ENCODE results near the gene MRPL28.
"Not testable (repeated sequence)": the region's sequence is repeated elsewhere in the genome, so short reads cannot be mapped to it uniquely, and the experiment has no call there.

MRPL28 gene

DNA sequence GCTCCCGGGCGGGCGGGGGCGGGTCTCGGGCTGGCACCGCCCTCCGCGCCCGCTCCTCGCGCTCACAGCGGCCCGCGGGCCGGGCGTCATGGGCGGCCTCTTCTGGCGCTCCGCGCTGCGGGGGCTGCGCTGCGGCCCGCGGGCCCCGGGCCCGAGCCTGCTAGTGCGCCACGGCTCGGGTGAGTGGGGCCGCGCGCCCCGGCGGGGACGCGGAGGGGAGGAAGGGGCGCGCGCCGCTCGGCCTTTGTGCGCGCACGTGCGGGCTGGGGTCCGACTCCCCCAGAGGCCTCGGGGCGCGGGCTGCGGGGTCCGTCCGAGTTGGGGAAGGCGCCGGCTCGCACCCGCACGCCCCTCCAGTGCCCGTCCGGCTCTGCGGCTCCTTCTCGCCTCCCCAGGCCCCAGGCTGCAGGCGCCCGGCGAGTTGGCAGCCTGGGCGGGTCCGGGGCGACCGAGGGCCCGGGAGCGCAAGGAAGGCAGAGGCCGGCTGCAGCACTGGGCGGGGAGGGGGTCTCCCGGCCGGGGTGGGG lies 26.9 kb upstream of the MRPL28 start, which contains the start of gene NME4:
TSS of gene NME4 (plus strand) at position 65 of the 527 bp plus-strand sequence. CDS start at position 89, 24 bp downstream.
- no peak for TF ChIP-seq CTCF (IDR thresholded peaks at IDR 0.05; ENCODE audit: insufficient read depth, missing control alignments)
- FAIRE-seq = no peak
- DNase-seq (ENCODE audit: insufficient read length, low spot score) = no peak

GRCh38 chr16:396605-397004 lies 26.3 kb upstream of the MRPL28 start:
- DNase-seq (ENCODE audit: insufficient read length, low spot score) = peak; percentile 70
- FAIRE-seq = no peak

DNA sequence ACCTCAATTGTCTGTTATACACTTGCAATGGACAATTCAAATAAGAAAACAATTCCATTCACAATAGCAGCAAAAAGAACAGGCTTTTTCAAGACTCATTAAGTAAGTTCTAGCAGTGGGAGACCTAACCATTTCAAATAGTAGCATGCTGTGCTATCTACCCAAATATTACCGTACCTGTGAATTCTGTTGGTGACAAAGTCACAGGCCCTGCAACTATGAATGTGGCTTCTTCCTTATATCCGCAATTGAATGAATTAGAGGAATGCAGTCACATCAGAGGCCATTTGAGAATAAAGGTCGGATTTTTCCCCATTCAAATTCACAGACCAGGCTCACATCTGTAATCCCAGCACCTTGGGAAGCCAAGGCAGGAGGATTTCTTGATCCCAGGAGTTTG lies 25.9 kb upstream of the MRPL28 start:
- no peak for FAIRE-seq
- DNase-seq (ENCODE audit: insufficient read length, low spot score) = no peak
- TF ChIP-seq CTCF (IDR thresholded peaks at IDR 0.05; ENCODE audit: insufficient read depth, missing control alignments) = no peak

More at GRCh38 chr16:396605-397004, 26.3 kb upstream of the MRPL28 start:
- no peak for TF ChIP-seq CTCF (IDR thresholded peaks at IDR 0.05; ENCODE audit: insufficient read depth, missing control alignments)

DNA sequence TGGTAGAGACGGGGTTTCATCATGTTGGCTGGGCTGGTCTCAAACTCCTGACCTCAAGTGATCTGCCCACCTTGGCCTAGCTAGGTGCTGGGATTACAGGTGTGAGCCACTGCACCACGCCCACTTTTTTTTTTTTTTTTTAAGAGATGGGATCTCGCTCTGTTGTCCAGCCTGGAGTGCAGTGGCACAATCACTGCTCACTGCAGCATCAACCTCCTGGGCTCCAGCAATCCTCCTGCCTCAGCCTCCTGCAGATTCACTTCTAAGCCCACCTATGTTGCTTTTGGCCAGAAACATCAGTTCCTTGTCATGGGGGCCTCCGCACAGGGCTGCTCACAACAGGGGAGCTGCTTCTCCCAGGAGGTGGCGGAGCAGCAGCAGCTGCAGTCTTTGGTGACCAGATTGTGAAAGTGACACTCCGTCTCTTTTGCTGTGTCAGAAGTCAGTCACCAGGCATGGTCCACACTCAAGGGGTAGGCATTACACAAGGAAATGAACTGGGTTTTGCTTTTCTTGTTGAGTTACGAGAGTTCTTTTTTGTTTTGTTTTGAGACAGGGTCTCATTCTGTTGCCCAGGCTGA lies 22.2 kb upstream of the MRPL28 start:
- FAIRE-seq = no peak
- no peak for DNase-seq (ENCODE audit: insufficient read length, low spot score)
- no peak for TF ChIP-seq CTCF (IDR thresholded peaks at IDR 0.05; ENCODE audit: insufficient read depth, missing control alignments)

DNA sequence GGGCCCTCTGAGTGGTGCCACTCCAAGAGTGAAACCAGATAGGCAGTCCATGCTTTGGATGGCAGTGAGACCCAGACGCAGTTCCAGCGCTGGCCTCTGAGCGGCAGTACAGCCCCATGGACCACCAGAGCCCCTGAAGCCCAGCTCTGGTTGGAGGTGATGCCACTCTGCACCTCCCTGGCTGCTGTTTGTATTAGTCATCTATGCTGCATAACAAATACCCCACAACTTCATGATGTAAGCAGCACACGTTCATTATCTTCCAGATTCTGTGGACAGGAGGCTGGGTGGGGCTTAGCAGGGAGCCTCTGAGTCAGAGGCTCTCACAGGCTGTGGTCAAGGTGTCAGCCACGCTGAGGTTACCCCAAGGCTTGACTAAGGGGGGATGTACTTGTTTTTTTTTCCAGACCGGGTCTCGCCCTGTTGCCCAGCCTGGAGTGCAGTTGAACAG lies 21.6 kb upstream of the MRPL28 start:
- TF ChIP-seq CTCF (IDR thresholded peaks at IDR 0.05; ENCODE audit: insufficient read depth, missing control alignments) = peak; percentile 87
- FAIRE-seq = no peak
- peak; percentile 78 for DNase-seq (ENCODE audit: insufficient read length, low spot score)

DNA sequence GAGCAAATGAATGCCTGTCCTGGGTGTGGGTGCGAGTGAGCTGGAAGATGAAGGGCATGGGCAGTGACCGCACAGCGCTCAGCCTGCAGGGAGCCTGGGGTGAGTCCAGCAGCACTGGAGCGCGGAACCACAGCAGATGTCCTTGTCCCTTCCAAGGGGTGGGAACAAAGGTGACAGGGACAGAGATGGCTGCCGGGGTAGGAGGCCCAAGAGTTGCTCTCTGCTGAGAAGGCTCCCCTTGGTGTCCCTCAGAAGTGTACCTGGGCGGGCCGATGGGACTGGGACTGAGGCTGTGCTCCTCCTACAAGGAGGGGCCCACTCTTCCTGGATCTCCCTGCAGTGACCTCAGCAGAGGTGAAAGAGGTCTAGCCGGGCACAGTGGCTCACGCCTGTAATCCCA lies 19.0 kb upstream of the MRPL28 start:
- no peak for TF ChIP-seq CTCF (IDR thresholded peaks at IDR 0.05; ENCODE audit: insufficient read depth, missing control alignments)
- DNase-seq (ENCODE audit: insufficient read length, low spot score) (no peak), FAIRE-seq (no peak)

GRCh38 chr16:387761-388666 lies 17.7 kb upstream of the MRPL28 start:
- not testable (repeated sequence) for FAIRE-seq; DNase-seq (ENCODE audit: insufficient read length, low spot score)
